ENCODE measurements around the gene SERPINB11.
"Not testable (repeated sequence)": the region's sequence is repeated elsewhere in the genome, so short reads cannot be mapped to it uniquely, and the experiment has no call there.

The SERPINB11 gene

DNA sequence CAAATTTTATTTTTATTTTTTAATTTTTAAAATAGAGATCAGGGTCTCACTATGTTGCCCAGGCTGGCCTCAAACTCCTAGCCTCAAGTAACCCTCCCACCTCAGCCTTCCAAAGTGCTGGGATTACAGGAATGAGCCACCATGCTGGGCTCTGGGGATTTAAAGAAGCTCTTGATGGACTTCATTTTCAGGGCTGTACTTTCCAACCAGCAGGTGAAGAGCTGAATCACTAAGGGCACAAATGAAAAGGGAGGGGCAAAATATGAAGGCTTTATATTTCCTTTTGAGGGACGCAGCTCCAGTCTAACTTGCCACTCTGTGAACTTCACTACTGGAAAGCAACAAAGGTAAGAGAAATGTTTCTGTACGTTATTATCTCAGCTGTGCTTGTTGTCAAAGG is at the start of gene SERPINB11:
TSS of gene SERPINB11 (plus strand) at position 301 of the 400 bp plus-strand sequence. CDS start 7,234 bp downstream, outside the sequence.
- DNase-seq: no peak

- not testable (repeated sequence) for DNase-seq
Observed at GRCh38 chr18:63658920-63659319, 43.8 kb upstream of the SERPINB11 start.

DNA sequence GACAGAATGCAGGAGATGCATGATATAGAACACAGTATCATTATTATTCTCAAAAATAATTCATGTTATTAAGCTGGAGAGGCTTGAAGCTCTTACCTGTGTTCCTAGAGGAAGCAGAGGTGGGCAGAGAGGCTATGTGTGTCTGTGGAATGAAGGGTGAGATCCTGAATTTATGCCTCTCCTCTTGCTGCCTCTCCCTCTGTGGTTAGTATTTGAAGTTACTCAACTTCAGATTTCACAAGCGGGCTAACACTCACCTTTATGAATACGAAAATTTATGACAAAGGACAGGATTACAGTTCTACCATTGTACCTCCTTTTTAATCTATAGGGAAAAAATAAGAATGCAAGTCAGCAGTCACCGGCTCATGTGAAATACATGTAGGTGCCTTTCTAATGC is 41.0 kb upstream of the SERPINB11 start, which contains the start of gene SERPINB3:
TSS of gene SERPINB3 (minus strand) at position 144 of the 400 bp plus-strand sequence. CDS start 677 bp downstream, outside the sequence.
- DNase-seq: not testable (repeated sequence)

DNA sequence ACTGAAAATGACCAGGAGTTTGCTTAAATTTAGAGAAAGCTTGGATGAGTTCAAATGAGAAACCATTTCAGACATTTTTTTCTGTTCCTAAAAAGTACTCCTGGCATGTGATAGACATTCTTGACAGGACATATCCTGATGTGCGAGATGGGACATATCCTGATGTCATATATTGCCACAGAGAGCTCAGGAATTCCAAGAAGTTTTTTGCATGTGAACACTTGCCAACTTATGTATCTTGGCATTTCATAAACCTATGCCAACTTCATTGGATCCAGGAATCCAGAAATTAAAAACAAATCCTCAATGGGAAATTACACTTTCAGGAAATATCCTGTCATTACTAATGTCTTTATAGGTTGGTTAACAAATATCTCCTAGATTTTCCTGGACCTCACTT is 38.2 kb upstream of the SERPINB11 start:
- DNase-seq: no peak

GRCh38 chr18:63676526-63677323 is 26.0 kb upstream of the SERPINB11 start:
- DNase-seq: no peak

DNA sequence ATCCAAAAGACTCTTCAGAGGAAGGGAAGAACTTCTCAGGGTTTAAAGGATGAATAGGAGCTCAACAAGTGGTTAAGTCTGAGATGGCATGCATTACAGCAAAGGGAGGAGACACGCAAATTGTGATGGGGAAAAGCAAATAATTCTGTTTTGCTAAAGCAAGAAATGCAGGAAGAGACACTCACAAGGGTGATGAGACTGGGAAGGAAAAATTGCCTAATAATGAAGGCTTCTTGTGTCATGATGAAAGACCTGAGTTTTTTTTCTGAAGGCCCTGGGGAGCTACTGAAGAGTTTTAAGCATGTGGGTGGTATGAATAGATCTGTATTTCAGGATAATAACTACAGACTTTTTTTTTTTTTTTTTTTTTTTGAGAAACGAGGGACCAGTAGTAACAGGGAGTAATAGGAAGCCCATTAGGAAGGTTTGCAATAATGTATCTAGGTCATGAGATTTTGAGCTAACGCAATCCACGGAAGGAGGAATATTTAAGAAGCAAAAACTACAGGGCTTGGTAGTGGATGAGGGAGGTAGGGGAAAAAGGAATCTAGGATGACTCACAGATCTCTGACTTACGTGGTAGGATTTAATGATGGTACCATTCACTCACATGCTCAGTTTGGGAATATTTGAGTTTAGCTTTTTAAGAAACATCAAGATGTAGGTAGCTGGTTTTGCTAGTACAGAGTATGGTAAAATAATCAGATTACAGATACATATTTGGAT is 25.1 kb upstream of the SERPINB11 start:
- DNase-seq: no peak

DNA sequence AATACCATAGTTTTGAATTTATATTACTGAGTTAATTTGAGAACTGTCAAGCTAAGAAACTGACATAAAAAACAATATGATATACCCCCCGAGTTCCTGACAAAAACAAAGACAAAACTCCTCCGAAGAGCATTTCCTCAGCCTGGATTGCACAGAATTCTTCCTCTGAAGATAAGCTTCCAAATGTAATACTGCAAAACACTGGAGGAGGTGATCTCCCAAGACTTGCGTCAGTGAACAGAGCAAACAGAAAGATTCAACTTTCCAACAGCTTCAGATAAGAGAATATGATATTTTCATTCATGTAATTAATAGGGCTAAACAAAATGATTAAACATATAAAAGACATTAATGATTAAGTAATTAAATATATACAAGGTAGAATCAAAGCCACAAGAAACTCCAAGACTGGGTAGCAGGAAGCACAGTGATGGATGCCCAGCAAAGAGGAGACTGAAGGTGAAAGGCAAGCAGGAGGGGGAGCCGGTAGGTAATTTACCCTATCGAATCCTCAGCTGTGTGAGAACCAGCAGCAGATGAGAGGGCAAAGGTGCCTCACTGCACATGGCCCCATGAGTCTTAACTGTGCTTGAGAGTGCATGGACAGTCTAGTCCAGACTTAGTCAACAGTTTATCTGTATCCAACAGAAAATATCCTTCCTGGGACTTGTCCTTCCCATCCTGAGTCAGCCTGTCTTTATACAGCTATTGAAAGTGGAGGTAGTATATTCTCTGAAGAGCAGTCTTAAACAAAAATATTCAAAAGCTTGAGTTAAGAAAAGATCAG is 22.7 kb upstream of the SERPINB11 start:
- no peak for DNase-seq

DNA sequence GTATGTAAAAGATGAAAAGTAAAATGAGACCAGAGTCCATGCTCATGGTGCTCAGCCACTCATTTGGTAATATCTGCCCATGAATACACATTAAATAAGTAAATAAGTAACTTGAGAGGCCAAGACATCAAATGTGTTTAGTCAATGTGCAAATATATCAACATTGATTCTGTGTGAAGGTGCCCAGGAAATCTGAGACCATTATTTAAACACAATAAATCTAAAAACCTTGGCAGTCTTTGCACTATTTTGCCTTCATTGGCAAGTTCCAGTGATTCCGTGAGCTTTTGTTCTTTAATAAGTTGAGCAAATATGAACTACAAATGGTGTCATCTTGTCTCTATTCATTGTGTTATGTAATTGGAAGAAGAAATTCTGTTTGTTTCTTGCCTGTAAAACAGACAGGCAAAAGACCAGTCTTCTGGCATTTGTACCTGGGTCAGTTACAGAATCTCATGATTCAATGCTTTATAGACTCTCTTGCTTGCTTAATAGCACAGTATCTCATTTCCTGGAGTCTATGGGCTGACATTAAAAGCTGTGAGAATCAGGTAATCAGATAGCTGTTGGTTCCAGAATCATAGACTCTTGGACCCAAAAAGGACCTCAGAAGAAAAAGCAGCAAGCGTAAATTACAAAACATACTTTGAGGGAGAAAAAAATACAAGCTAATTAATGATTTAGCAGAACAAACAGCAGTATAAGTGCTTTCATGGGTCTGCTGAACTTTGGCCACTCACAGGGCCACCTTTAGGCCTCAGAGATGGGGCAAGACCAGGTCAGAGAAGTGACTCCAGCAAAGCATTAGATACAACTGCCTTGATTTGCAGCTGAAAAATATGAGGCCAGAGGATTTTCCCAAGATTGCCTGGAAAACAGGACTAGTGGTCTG is 21.1 kb upstream of the SERPINB11 start:
- DNase-seq: no peak

- DNase-seq: no peak
Observed at GRCh38 chr18:63683152-63683551, 19.6 kb upstream of the SERPINB11 start.

- no peak for DNase-seq
Observed at GRCh38 chr18:63683890-63684289, 18.9 kb upstream of the SERPINB11 start.

DNA sequence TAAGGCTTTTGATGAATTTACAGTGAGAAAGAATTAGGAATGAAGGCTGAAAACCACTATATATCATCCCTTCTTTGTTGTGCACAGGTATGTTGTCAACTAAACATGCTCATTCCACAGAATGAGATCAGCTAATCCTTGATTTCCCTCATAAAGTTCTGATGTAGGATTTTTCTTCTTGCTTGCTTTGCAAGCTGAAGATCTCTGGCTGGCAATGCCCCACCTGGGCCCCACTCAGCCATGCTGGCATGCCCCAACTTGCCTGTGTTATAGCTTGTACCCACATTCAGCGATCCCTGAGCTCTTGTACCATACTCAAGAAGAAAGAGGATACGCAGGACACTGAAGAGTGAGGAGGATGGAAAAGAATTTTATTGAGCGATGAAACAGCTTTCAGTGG is 18.0 kb upstream of the SERPINB11 start:
- no peak for DNase-seq

DNA sequence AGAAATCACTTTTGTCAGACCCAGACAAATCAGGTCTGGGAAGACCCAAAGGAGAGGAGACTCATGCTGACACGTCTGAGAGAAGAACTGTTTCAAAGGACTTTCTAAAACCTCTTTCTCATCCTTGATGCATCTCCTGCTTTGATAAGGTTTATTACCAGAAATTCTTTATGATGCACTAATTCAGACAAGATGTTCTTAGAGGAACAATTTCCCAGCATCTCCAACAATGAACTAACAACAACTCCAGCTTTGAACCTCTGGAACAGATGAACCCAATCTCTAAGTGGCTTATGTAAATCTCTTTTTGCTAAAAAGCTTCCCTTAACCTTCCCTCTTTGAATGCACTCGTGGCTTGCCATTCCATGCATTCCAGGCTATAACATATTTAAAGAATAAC is 15.9 kb upstream of the SERPINB11 start:
- DNase-seq: no peak

GRCh38 chr18:63689064-63689463 is 13.7 kb upstream of the SERPINB11 start:
- DNase-seq: no peak

DNA sequence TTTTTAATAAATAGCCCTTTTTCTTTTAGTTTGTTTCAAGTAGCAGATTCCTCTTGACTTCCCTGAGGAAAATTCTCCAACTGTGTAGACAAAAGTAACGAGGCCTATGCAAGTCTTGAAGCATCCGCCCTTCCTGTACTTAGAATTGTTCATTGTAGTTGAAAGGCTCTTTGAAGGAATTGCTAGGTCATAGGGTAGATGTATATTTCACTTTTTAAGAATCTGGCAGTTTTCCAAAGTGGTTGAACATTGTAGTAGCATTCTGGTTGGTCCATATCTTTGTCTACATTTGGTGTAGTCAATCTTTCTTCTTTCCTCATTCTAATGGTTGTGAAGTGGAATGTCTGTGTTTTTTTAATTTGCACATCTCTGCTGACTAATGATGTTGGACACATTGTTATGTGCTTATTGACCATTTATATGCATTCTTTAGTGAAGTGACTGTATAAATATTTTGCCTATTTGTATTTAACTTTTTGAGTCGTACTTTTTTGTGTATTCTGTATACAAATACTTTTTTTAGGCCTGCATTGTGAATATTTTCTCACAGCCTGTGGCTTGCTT is 5.6 kb upstream of the SERPINB11 start:
- no peak for DNase-seq

GRCh38 chr18:63700501-63700900 is 2.3 kb upstream of the SERPINB11 start:
- no peak for DNase-seq

- DNase-seq: no peak
Observed at GRCh38 chr18:63701952-63702351, 808 bp upstream of the SERPINB11 start.

- no peak for DNase-seq
Observed at GRCh38 chr18:63705401-63705800, 2.6 kb downstream of the SERPINB11 start.

DNA sequence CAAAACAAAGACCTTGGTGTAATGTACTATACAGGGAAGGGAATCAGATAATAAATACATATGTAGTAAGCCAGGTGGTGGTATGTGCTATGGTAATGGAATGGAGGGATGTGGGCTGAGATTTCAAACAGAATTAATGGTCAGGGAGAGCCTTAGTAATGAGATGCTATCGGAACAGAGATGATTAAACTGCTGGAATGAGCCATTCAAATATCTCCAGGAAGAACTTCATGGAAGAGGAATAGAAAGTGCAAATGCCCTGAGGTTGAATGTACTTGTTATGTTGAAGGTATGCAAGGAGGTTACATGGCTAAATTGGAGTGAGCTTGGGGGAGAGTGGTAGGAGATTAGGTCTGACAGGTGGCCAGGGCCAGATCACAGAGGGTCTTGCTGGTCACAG is 5.1 kb downstream of the SERPINB11 start:
- no peak for DNase-seq

GRCh38 chr18:63708650-63709049 is 5.9 kb downstream of the SERPINB11 start:
- DNase-seq: no peak

DNA sequence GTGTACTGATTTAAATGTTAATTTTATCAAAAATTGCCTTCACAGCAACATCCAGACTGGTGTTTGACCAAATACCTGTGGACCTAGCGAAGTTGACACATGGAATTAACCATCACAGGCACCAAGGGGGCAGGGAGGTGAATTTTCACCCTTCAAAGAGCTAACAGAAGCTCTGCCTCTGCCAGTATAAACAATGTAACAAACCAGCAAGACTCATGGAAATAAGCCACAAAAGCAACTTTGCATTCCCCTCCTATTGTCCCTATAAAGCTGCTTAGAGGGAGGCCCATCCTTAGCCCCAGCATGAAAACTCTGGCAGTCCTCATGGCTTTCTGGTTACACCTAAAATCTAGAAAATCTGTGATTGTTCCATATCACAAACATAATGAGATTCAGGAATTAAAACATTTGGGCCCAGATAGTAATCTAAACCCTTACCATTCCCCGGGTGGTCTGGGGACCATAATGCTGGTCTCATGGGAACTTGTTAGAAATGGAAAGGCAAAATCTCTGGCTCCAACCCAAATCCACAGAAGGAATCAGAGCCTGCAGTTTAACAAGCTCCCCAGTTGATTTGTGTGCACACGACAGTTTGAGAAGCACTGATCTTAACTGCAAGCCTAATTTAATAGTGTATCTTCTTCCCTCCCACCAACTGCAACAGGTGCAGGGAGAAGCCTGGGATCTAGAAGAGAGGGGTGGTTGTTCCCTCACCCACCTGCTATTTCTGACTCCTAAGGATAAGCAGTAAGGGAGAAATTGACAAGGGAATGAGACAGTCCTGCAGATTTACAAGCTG is 23.1 kb downstream of the SERPINB11 start:
- no peak for DNase-seq

GRCh38 chr18:63730773-63731172 is 28.0 kb downstream of the SERPINB11 start:
- no peak for DNase-seq

Data from DMS 273 treated with DMSO at 0.1 percent for 48 hours (cell line).